IMR-90 (cell line): Measurements from ENCODE around the gene TCF3. TPM values are rescaled to one million over a fixed set of nuclear protein-coding genes. Genes with fewer than 3 reads are reported as not detected.

Source experiments
- ATAC-seq: fragments of 200-7000 bp; cut with Tn5 transposase; 2 replicates; pipeline ENCODE4 v1.9.1; 2020; ENCODE audit warnings: low read depth, mild to moderate bottlenecking, moderate library complexity
- BruUV-seq: library from RNA; stranded (reverse); fragments of 400-500 nt; replicated peaks from 2 replicates; lab custom pipeline; 2021; lab: Mats Ljungman, UMichigan
- CTCF ChIA-PET: fragments of 300-600 bp; formaldehyde crosslinking; extraction: SDS; loops from one replicate; lab custom pipeline; 2021; ENCODE audit warnings: antibody characterized with exemption; lab: Yijun Ruan, JAX
- POLR2A ChIA-PET: fragments of 300-600 bp; sonication (Branson Sonifier 250); formaldehyde crosslinking; loops from one replicate; lab custom pipeline; 2022; ENCODE audit warnings: antibody characterized with exemption; ENCODE audit not compliant: unreplicated experiment; lab: Charles Lee
- DNase-seq: peaks from one replicate; pipeline ENCODE4 v3.0.0; 2013
- H2AFZ ChIP-seq: replicated peaks from 2 replicates; pipeline ENCODE3; 2013; ENCODE audit warnings: low read length, mild to moderate bottlenecking; ENCODE audit not compliant: poor library complexity
- H2AK5ac ChIP-seq: 2 replicates; pipeline ENCODE4 v1.6.1; 2013; ENCODE audit warnings: low read depth, low read length, inconsistent platforms
- H2AK9ac ChIP-seq: replicated peaks from 2 replicates; pipeline ENCODE3; 2013; ENCODE audit warnings: mild to moderate bottlenecking, low read depth, low read length, moderate library complexity; ENCODE audit not compliant: poor library complexity
- H2BK120ac ChIP-seq: 2 replicates; pipeline ENCODE4 v1.6.1; 2013; ENCODE audit warnings: low read depth, low read length, inconsistent platforms
- H2BK15ac ChIP-seq: 3 replicates; pipeline ENCODE4 v1.6.1; 2013; ENCODE audit warnings: low read depth, low read length, inconsistent platforms
- H2BK20ac ChIP-seq: 2 replicates; pipeline ENCODE4 v1.6.1; 2013; ENCODE audit warnings: low read depth, mild to moderate bottlenecking, inconsistent platforms, low read length, moderate library complexity
- H2BK5ac ChIP-seq: 2 replicates; pipeline ENCODE4 v1.6.1; 2013; ENCODE audit warnings: mild to moderate bottlenecking, low read depth, low read length, inconsistent platforms; ENCODE audit not compliant: poor library complexity, severe bottlenecking
- H3K14ac ChIP-seq: replicated peaks from 2 replicates; pipeline ENCODE4 v1.6.1; 2013; ENCODE audit warnings: low read depth, low read length, inconsistent platforms
- H3K18ac ChIP-seq: 2 replicates; pipeline ENCODE4 v1.6.1; 2013; ENCODE audit warnings: low read depth, low read length, control low read depth
- H3K23ac ChIP-seq: 2 replicates; pipeline ENCODE4 v1.6.1; 2013; ENCODE audit warnings: low read depth, low read length, inconsistent platforms
- H3K27ac ChIP-seq: 2 replicates; pipeline ENCODE4 v1.5.1; 2013; ENCODE audit warnings: mild to moderate bottlenecking, control low read depth, low read length; ENCODE audit not compliant: insufficient read depth
- H3K27me3 ChIP-seq: 2 replicates; pipeline ENCODE4 v1.6.1; 2013; ENCODE audit warnings: low read length; ENCODE audit not compliant: control insufficient read depth, insufficient read depth
- H3K36me3 ChIP-seq: 2 replicates; pipeline ENCODE4 v1.6.1; 2013; ENCODE audit warnings: low read length, mixed read lengths; ENCODE audit not compliant: control insufficient read depth, insufficient read depth
- H3K4ac ChIP-seq: 2 replicates; pipeline ENCODE4 v1.6.1; 2013; ENCODE audit warnings: low read depth, low read length, inconsistent platforms
- H3K4me1 ChIP-seq: 2 replicates; pipeline ENCODE4 v1.6.1; 2013; ENCODE audit warnings: low read length, mixed read lengths; ENCODE audit not compliant: control insufficient read depth, insufficient read depth
- H3K4me2 ChIP-seq: 2 replicates; pipeline ENCODE4 v1.6.1; 2013; ENCODE audit warnings: low read depth, mild to moderate bottlenecking, control low read depth, low read length, moderate library complexity
- H3K4me3 ChIP-seq: 2 replicates; pipeline ENCODE4 v1.5.1; 2013; ENCODE audit warnings: low read depth, mild to moderate bottlenecking, control low read depth, low read length, moderate library complexity; ENCODE audit not compliant: insufficient read depth
- H3K56ac ChIP-seq: 2 replicates; pipeline ENCODE4 v1.6.1; 2013; ENCODE audit warnings: low read length, inconsistent platforms; ENCODE audit not compliant: insufficient read depth; ENCODE audit errors: extremely low read depth
- H3K79me1 ChIP-seq, 2 experiments: 2 replicates each; pipeline ENCODE4 v1.6.1; 2013; ENCODE audit warnings: low read length in 2 of 2, inconsistent platforms in 1 of 2, low read depth in 1 of 2
- H3K9ac ChIP-seq: 2 replicates; pipeline ENCODE4 v1.6.1; 2013; ENCODE audit warnings: low read depth, low read length, control low read depth
- H3K9me1 ChIP-seq: 2 replicates; pipeline ENCODE4 v1.6.1; 2013; ENCODE audit warnings: low read length, inconsistent platforms; ENCODE audit not compliant: insufficient read depth
- H3K9me3 ChIP-seq: 2 replicates; pipeline ENCODE4 v1.6.1; 2013; ENCODE audit warnings: low read length; ENCODE audit not compliant: control insufficient read depth, insufficient read depth
- H4K20me1 ChIP-seq: 2 replicates; pipeline ENCODE4 v1.6.1; 2013; ENCODE audit warnings: low read length, inconsistent platforms; ENCODE audit not compliant: insufficient read depth
- H4K5ac ChIP-seq: 2 replicates; pipeline ENCODE4 v1.6.1; 2013; ENCODE audit warnings: mild to moderate bottlenecking, low read depth, low read length, control low read depth
- H4K8ac ChIP-seq, 2 experiments: 2 replicates each; pipeline ENCODE4 v1.6.1; 2013; ENCODE audit warnings: low read depth in 2 of 2, low read length in 2 of 2, control low read depth in 1 of 2, inconsistent platforms in 1 of 2
- H4K91ac ChIP-seq: 2 replicates; pipeline ENCODE4 v1.6.1; 2013; ENCODE audit warnings: low read depth, low read length, inconsistent platforms; ENCODE audit not compliant: insufficient read depth
- BHLHE40 ChIP-seq: fragments of 150-350 bp; IDR thresholded peaks from 2 replicates; pipeline ENCODE4 v1.6.1; 2016; ENCODE audit warnings: mild to moderate bottlenecking, low read depth, low read length
- CHD1 ChIP-seq: IDR thresholded peaks from 2 replicates; pipeline ENCODE4 v1.6.1; 2012; ENCODE audit warnings: low read depth, low read length, improper control_type of control experiment
- MAFK ChIP-seq: IDR thresholded peaks from 2 replicates; pipeline ENCODE4 v1.6.1; 2012; ENCODE audit warnings: low read depth, low read length, improper control_type of control experiment
- MAZ ChIP-seq: IDR thresholded peaks from 2 replicates; pipeline ENCODE4 v1.6.1; 2012; ENCODE audit warnings: low read depth, mild to moderate bottlenecking, low read length, improper control_type of control experiment, moderate library complexity, borderline replicate concordance
- MXI1 ChIP-seq: IDR thresholded peaks from 2 replicates; pipeline ENCODE4 v1.6.1; 2012; ENCODE audit warnings: low read depth, mild to moderate bottlenecking, low read length, moderate library complexity, borderline replicate concordance
- NFE2L2 ChIP-seq: fragments of 150-350 bp; IDR thresholded peaks from 2 replicates; pipeline ENCODE4 v1.6.1; 2016; ENCODE audit warnings: low read depth, mild to moderate bottlenecking, low read length
- POLR2A ChIP-seq: IDR thresholded peaks from 2 replicates; pipeline ENCODE4 v1.6.1; 2012; ENCODE audit warnings: mild to moderate bottlenecking, low read depth, low read length
- RAD21 ChIP-seq: IDR thresholded peaks from 2 replicates; pipeline ENCODE4 v1.6.1; 2012; ENCODE audit warnings: low read length, improper control_type of control experiment
- RCOR1 ChIP-seq: IDR thresholded peaks from 2 replicates; pipeline ENCODE4 v1.6.1; 2012; ENCODE audit warnings: mild to moderate bottlenecking, low read length, improper control_type of control experiment; ENCODE audit not compliant: insufficient replicate concordance
- WGBS, 2 experiments: methylation state at CpG; one replicate each; pipeline versions ENCODE4 v1.1.5 to v1.1.7; 2013; ENCODE audit warnings: missing lambda C conversion rate in 2 of 2; ENCODE audit not compliant: insufficient read length in 1 of 2; ENCODE audit errors: extremely low coverage in 2 of 2; 5-methylcytosine and 5-hydroxymethylcytosine counted together
- dilution Hi-C: fragments of 300-500 bp; cut with HindIII; formaldehyde crosslinking; loops from one replicate; pipeline ENCODE4 v1.14.3; 2018; ENCODE audit warnings: low sequenced_read_pairs; ENCODE audit not compliant: unreplicated experiment
- in situ Hi-C: fragments of 300-500 bp; cut with MboI; formaldehyde crosslinking; loops from 3 replicates; pipeline ENCODE4 v1.14.3; 2019; ENCODE audit warnings: low sequenced_read_pairs, inconsistent platforms, mixed read lengths
- intact Hi-C: fragments of 100-400 bp; cut with micrococcal nuclease; formaldehyde crosslinking; loops from 2 replicates; pipeline ENCODE4 v1.10.0; 2022
- polyA plus RNA-seq, 3 experiments: library from polyadenylated mRNA; depleted of rRNA; stranded (reverse); fragments of >200 nt; gene quantifications; 2 replicates each; pipeline ENCODE4 v1.2.3, GENCODE V29; 2012; ENCODE audit warnings: low replicate concordance in 1 of 3
- total RNA-seq: library from RNA; depleted of rRNA; stranded (reverse); fragments of >200 nt; gene quantifications from 2 replicates; pipeline ENCODE4 v1.2.3, GENCODE V29; 2012
- TF ChIP-seq, protein P1 (sequence below): fragments of 150-350 bp; IDR thresholded peaks from 2 replicates; pipeline ENCODE4 v1.6.1; 2017; ENCODE audit warnings: mild to moderate bottlenecking, antibody characterized with exemption, low read length, low read depth
- TF ChIP-seq, protein P2 (sequence below): conservative IDR thresholded peaks from 2 replicates; pipeline ENCODE4 v1.5.1; 2012; ENCODE audit warnings: mild to moderate bottlenecking, low read depth, low read length, improper control_type of control experiment
- TF ChIP-seq, protein P3 (sequence below): fragments of 150-350 bp; IDR thresholded peaks from 2 replicates; pipeline ENCODE4 v1.6.1; 2016; ENCODE audit warnings: low read depth, mild to moderate bottlenecking, low read length, moderate library complexity, borderline replicate concordance

The TCF3 gene
- total and polyA plus RNA-seq, 2 of the 4 experiments (the other 2 are of a cell fraction), result 29.9 to 127 TPM

DNA sequence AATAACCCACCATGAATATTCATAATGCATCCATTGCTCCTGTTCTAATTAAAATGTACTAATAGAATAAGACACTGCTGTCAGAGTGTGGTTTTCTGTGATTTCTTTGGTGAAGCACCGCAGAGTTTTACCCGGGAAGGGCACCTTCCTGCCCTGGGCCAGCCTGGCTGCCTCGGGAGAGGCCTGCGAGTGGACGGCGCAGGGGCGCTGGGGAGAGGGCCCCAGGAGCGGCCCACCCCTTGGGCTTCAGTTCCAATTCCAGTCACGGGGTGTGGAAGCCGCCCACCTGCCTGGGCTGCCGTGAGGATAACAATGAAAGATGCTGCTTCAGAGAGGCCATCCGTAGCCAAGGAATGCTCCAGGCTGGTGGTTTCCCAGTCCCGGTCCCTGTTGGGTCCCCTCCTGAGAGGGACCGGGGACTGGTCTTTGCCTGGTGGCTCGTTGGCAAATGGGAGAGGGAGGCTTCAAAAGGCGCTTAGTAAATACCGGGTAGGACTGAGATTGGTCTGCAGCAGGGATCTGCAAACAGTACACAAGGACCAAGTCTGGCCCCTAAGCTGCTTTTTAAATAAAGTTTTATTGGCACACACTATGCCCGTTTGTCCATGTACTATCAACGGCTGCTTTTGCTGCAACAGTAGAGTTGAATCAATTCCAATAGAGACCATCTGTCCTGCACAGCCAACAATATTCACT lies 18.0 kb downstream of the TCF3 start:
- Histone ChIP-seq H4K5ac (no peak overlapping the region), H2AK5ac (no peak overlapping the region), H3K9ac (no peak overlapping the region), H2BK5ac (no peak overlapping the region), H3K18ac (no peak overlapping the region), H3K9me3 (peaks cover 2% of the 10 kb centered on the region; the same call in 1 of the 2 replicates), H4K20me1 (peaks cover 53% of the 10 kb centered on the region), H3K79me1 (peaks cover 5 to 62% of the 10 kb centered on the region in 2 experiments), H3K4me1 (no peaks in the 10 kb centered on the region), H3K23ac (no peak overlapping the region), H4K8ac (no peak overlapping the region), H4K91ac (no peak overlapping the region), H3K27me3 (no peaks in the 10 kb centered on the region), H3K27ac (no peak overlapping the region), H3K36me3 (peaks cover 57% of the 10 kb centered on the region), H3K4me3 (no peak overlapping the region), H3K4ac (no peak overlapping the region), H2AFZ (no peak overlapping the region), H3K9me1 (no peaks in the 10 kb centered on the region), H2AK9ac (no peak overlapping the region), H3K4me2 (no peak overlapping the region), H3K14ac (no peak overlapping the region), H2BK120ac (no peak overlapping the region), H2BK15ac (no peak overlapping the region), H2BK20ac (no peak overlapping the region), H3K56ac (no peak overlapping the region)
- in situ Hi-C loops, result no loop called here
- intact Hi-C loops, result no loop called here
- no peak for ATAC-seq
- dilution Hi-C loops, result no loop called here
- no TSS peak for BruUV-seq
- no peak for DNase-seq
- 96% methylated on average over 16 of the region's 19 CpGs; no CpG with 5 or more reads in 1 of the 2 experiments for WGBS, 2 experiments
- TF ChIP-seq CHD1, result no peak
- no peak for TF ChIP-seq BHLHE40
- TF ChIP-seq MAFK, result no peak
- TF ChIP-seq, protein P1, sequence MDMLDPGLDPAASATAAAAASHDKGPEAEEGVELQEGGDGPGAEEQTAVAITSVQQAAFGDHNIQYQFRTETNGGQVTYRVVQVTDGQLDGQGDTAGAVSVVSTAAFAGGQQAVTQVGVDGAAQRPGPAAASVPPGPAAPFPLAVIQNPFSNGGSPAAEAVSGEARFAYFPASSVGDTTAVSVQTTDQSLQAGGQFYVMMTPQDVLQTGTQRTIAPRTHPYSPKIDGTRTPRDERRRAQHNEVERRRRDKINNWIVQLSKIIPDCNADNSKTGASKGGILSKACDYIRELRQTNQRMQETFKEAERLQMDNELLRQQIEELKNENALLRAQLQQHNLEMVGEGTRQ, result no peak
- TF ChIP-seq MAZ, result no peak
- no peak for TF ChIP-seq MXI1
- TF ChIP-seq NFE2L2, result no peak
- TF ChIP-seq, protein P2, sequence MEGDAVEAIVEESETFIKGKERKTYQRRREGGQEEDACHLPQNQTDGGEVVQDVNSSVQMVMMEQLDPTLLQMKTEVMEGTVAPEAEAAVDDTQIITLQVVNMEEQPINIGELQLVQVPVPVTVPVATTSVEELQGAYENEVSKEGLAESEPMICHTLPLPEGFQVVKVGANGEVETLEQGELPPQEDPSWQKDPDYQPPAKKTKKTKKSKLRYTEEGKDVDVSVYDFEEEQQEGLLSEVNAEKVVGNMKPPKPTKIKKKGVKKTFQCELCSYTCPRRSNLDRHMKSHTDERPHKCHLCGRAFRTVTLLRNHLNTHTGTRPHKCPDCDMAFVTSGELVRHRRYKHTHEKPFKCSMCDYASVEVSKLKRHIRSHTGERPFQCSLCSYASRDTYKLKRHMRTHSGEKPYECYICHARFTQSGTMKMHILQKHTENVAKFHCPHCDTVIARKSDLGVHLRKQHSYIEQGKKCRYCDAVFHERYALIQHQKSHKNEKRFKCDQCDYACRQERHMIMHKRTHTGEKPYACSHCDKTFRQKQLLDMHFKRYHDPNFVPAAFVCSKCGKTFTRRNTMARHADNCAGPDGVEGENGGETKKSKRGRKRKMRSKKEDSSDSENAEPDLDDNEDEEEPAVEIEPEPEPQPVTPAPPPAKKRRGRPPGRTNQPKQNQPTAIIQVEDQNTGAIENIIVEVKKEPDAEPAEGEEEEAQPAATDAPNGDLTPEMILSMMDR, result no peak
- TF ChIP-seq POLR2A, result no peak
- TF ChIP-seq, protein P3, sequence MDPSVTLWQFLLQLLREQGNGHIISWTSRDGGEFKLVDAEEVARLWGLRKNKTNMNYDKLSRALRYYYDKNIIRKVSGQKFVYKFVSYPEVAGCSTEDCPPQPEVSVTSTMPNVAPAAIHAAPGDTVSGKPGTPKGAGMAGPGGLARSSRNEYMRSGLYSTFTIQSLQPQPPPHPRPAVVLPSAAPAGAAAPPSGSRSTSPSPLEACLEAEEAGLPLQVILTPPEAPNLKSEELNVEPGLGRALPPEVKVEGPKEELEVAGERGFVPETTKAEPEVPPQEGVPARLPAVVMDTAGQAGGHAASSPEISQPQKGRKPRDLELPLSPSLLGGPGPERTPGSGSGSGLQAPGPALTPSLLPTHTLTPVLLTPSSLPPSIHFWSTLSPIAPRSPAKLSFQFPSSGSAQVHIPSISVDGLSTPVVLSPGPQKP, result no peak
- TF ChIP-seq RAD21, result no peak
- TF ChIP-seq RCOR1, result no peak
- ChIA-PET CTCF (no interaction called here), POLR2A (no interaction called here)
